Activated T-cell treated with anti-CD3 and anti-CD28 coated beads, Interleukin-2, amount 50 U/mL, for 4 hours (primary cell): ENCODE results near the gene CDK18. TPM values are rescaled to one million over a fixed set of nuclear protein-coding genes. Genes with fewer than 3 reads are reported as not detected.

Experiments
- ATAC-seq, 2 donors: fragments of 200-7000 bp; cut with Tn5 transposase; one replicate each; pipeline ENCODE4 v1.10.0; 2021
- DNase-seq: peaks from one replicate; pipeline ENCODE4 v3.0.0-alpha.2; 2020
- H3K27me3 Mint-ChIP-seq: one replicate; pipeline ENCODE4 v1.8.0; 2021; ENCODE audit warnings: low read depth, mixed read lengths
- H3K36me3 Mint-ChIP-seq: one replicate; pipeline ENCODE4 v1.8.0; 2022; ENCODE audit warnings: mixed read lengths; ENCODE audit not compliant: insufficient read depth
- H3K4me1 Mint-ChIP-seq: one replicate; pipeline ENCODE4 v1.8.0; 2021; ENCODE audit warnings: low read depth, mixed read lengths
- H3K4me3 Mint-ChIP-seq: one replicate; pipeline ENCODE4 v1.8.0; 2021; ENCODE audit warnings: mild to moderate bottlenecking, moderate library complexity, mixed read lengths
- H3K9me3 Mint-ChIP-seq: one replicate; pipeline ENCODE4 v1.8.0; 2021; ENCODE audit warnings: mixed read lengths
- total RNA-seq, 3 donors: library from RNA; stranded (reverse); gene quantifications; one replicate each; pipeline ENCODE4 v1.2.1, GENCODE V29; 2021

The CDK18 gene
- total RNA-seq = 1 to 10 TPM in 1 of 3 donors, under 1 TPM in 2; 0.76 to 1.9 (median 0.95) TPM

DNA sequence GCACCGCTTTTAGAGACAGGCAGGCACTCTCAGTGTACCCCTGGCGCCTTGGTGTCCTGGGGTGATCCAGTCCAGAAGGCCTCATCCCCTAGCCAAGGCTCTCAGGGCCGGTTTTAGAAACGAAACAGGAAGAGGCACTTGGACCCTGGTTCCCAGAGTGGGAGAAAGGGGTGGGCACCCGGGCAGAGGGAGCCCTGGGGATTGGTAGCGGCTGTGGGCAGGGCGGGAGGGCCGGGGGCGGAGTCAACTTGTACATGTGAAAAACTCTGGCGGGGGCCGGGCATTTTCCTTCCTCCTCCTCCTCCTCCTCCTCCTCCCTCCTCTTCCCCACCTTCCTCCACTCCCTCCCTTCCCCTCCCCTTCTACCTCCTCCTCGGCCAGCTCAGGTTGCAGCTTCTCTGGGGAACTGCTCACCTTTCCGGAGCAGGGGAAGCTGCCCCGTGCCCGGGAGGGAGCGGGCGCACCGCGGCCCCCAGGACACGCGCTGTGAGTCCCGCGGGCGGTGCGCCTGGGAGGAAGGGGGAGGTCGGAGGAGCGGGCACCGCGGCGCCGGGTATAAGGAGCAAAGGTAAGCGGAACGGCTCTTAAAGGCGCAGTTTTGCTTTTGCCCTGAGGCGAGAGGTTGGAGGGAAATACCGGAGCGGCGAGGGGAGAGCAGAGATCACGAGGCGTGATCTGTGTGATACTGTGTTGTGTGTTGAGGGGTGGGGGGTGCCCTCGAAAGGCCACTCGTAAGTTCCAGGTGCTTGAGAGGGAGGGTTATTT is at the start of gene CDK18:
Gene CDK18, plus strand, starts transcription at position 359 of the 765 bp plus-strand sequence. CDS start 18,499 bp downstream, outside the sequence.
- H3K9me3 Mint-ChIP-seq = no peaks in the 10 kb centered on the region
- H3K4me1 Mint-ChIP-seq = peaks cover 15% of the 10 kb centered on the region
- DNase-seq = peak; percentile 36
- ATAC-seq = peak; percentile 70 to 71
- no peaks in the 10 kb centered on the region for H3K36me3 Mint-ChIP-seq
- peak within 1 kb of the TSS; percentile 76 for H3K4me3 Mint-ChIP-seq
- no peaks in the 10 kb centered on the region for H3K27me3 Mint-ChIP-seq

DNA sequence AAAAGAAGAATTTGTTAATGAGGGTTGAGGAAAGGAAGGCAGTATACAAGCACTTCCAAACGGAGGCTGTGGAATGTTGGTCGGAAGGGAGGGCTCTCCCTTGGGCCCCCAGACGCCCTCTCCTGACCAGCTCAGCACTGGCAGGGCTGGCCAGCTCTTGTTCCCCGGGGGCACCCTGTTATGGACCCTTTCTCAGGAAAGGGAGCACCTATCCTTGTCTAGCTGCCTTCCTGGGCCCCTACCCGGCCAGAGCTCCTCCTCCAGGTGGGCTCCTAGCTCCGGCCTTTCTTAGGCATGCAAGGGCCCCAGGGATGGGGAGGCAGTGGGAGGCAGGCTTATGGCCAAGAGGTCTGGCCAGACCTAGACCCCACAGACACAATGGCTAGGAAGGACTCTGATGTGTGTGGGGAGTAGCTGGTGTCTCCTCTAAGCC is 49.5 kb upstream of the CDK18 start:
- Mint-ChIP-seq H3K4me1 (peaks cover 12% of the 10 kb centered on the region), H3K4me3 (no peak overlapping the region), H3K27me3 (peaks cover 79% of the 10 kb centered on the region), H3K9me3 (no peaks in the 10 kb centered on the region), H3K36me3 (no peaks in the 10 kb centered on the region)
- ATAC-seq (no peak), DNase-seq (no peak)

DNA sequence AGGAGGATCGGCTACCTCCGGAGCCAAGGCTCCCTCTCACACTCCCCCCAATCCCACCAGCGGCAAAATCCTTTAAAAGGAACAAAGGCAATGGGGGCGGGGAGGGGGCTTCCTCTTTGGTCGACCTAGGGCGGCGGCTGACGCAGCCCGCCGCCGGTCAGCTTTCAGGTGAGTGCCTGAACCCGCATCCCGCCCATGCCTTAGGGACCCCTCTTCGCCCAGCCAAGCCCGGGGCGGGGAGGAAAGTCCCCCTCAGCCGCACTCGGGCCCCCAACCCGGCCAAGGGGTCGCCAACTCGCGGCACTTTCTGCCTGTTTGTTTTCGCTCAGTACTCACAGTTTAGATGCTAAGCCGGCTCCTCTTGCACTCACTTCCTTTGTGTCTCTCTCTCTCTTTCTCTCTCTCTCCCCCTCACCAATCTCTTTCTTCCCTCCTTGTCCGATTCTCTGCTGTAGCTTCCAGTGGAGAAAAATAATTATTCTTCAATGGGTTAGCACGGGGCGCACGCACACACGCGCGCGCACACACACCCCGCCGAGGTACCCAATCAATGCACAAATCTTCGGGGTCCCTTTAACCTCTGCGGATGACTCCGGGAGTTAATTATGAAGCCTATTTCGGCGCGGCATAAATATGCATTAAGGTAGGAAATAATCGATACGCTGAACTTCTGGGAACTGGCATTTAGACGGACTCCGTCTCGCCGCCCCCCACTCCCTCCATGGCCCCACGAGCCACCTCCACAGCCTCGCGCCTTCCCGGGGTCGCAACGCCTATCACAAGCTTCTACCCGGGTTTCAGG is 48.7 kb upstream of the CDK18 start, which contains the start of gene BLACAT1:
Gene BLACAT1, minus strand, starts transcription at position 465 of the 802 bp plus-strand sequence.
- no peak for DNase-seq
- Mint-ChIP-seq H3K9me3 (no peaks in the 10 kb centered on the region), H3K36me3 (no peaks in the 10 kb centered on the region), H3K4me1 (peaks cover 12% of the 10 kb centered on the region), H3K4me3 (peak within 1 kb of the TSS; percentile 72), H3K27me3 (peaks cover 79% of the 10 kb centered on the region)
- ATAC-seq = peak in 1 of 2 donors; percentile 12

DNA sequence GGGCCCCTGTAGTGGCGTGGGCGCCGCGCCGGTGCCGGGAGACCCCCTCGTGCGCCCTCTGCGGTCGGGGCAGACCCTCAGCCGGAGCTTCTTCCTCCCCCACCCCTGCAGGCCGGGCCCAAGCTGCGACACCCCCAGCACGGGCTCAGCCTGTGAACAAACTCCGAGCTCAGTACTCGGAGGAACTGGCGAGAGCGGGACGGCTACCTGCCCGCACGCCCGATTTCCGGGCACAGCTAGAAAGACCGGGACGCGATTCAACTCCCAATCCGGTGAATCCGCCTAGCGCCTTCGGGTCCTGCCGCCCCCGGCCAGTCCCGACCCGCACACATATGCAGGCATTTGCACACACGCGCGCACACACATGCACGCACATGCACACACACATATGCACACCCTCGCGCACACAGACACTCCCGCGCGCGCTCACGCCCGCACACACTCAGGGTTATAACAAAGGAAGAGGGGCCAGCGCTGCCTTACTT is 48.0 kb upstream of the CDK18 start:
- DNase-seq (no peak), ATAC-seq (peak; percentile 23 to 39)
- no peaks in the 10 kb centered on the region for H3K36me3 Mint-ChIP-seq
- H3K4me1 Mint-ChIP-seq = peaks cover 12% of the 10 kb centered on the region
- H3K27me3 Mint-ChIP-seq = peaks cover 79% of the 10 kb centered on the region
- H3K9me3 Mint-ChIP-seq = no peaks in the 10 kb centered on the region
- H3K4me3 Mint-ChIP-seq = peak overlapping the region; percentile 71

GRCh38 chr1:205456868-205457745 is 47.4 kb upstream of the CDK18 start:
- ATAC-seq = peak; percentile 43 to 49
- no peak for DNase-seq
- peaks cover 12% of the 10 kb centered on the region for H3K4me1 Mint-ChIP-seq
- H3K36me3 Mint-ChIP-seq = no peaks in the 10 kb centered on the region
- peaks cover 76% of the 10 kb centered on the region for H3K27me3 Mint-ChIP-seq
- H3K9me3 Mint-ChIP-seq = no peaks in the 10 kb centered on the region
- H3K4me3 Mint-ChIP-seq = peak overlapping the region; percentile 53

DNA sequence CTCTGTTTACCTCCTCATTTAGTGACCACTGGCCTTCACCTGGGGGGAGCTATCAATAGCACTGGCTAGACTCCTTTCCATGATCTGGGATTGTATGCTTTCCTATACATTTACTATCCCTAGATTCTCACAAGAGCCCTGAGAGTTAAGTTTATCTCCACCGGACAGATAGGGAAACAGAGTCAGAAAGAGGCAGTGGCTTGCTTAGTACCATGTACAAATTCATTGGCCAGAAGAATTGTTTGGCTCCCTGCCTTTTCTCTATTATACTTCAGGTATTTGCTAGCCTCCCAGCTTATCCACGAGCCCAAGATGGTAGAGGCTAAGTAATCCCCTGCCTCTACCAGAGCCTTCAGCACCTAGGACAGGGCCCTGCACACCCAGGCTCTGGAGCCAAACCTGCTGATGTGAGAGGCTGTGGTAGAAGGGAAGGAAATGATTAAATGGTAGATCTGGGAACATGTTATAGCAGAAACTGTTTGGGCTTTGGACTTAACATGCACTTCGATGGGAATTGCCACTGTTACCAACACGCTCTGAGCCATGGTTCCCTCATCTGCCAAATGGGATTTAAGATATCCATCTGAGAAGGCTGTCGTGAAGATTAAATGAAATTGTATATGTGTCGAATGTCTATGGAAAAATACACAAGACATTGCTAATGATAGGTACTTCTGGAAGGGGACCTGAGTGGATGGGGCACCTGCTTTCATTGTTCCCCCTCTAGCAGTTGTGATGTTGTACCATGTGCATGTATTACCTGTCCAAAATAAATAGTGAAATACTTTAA is 45.5 kb upstream of the CDK18 start:
- ATAC-seq (no peak), DNase-seq (no peak)
- H3K4me3 Mint-ChIP-seq = no peak overlapping the region
- no peaks in the 10 kb centered on the region for H3K36me3 Mint-ChIP-seq
- H3K9me3 Mint-ChIP-seq = no peaks in the 10 kb centered on the region
- peaks cover 12% of the 10 kb centered on the region for H3K4me1 Mint-ChIP-seq
- peaks cover 60% of the 10 kb centered on the region for H3K27me3 Mint-ChIP-seq

- H3K9me3 Mint-ChIP-seq = no peaks in the 10 kb centered on the region
- peaks cover 15% of the 10 kb centered on the region for H3K27me3 Mint-ChIP-seq
- no peaks in the 10 kb centered on the region for H3K4me1 Mint-ChIP-seq
- no peak overlapping the region for H3K4me3 Mint-ChIP-seq
- no peak for ATAC-seq
- DNase-seq = no peak
- no peaks in the 10 kb centered on the region for H3K36me3 Mint-ChIP-seq
These were observed 39.1 kb upstream of the CDK18 start for GRCh38 chr1:205465392-205465791.

GRCh38 chr1:205466595-205467220 is 37.8 kb upstream of the CDK18 start:
- no peaks in the 10 kb centered on the region for H3K36me3 Mint-ChIP-seq
- H3K4me1 Mint-ChIP-seq = no peaks in the 10 kb centered on the region
- no peak for DNase-seq
- peaks cover 13% of the 10 kb centered on the region for H3K27me3 Mint-ChIP-seq
- H3K4me3 Mint-ChIP-seq = no peak overlapping the region
- ATAC-seq = no peak
- H3K9me3 Mint-ChIP-seq = no peaks in the 10 kb centered on the region

- H3K27me3 Mint-ChIP-seq = peaks cover 42% of the 10 kb centered on the region
- DNase-seq = no peak
- no peak for ATAC-seq
- peaks cover 7% of the 10 kb centered on the region for H3K9me3 Mint-ChIP-seq
- no peaks in the 10 kb centered on the region for H3K4me1 Mint-ChIP-seq
- H3K36me3 Mint-ChIP-seq = no peaks in the 10 kb centered on the region
- H3K4me3 Mint-ChIP-seq = no peak overlapping the region
These were observed 34.3 kb upstream of the CDK18 start for GRCh38 chr1:205470131-205470530.

DNA sequence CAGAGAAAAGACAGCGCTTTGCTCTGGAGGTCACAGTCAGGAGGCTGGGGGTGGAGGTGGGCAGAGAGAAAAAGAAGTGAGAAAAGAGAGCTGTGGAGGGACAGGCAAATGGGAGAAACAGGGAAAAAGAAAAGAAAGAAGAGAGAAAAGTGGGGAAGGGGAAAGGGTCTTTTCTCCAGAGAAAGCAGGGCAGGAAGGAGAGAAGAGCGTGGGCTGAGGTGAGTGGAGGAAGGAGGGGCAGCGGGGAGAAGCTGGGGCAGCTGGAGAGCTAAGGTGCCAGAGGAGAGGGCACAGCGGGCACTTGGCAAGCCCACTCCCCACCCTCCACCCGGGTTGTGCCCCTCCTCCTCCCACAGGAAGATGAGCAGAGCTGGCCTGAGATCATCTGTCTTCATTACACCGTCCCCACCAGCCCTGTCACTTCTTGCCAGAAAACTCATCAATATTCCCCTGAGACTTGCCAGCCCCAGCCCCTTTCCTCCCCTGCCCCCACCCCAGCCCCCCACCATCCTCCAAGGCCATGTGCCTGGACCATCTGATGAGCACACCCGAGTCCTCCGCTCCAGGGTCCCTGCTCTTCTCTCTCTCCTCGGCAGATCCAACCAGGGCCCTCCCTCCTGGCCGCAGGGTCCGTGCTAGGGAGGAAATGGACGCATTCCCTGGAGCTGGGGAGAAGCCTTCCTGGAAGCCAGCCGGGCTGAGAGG is 31.6 kb upstream of the CDK18 start:
- Mint-ChIP-seq H3K27me3 (peaks cover 45% of the 10 kb centered on the region), H3K36me3 (no peaks in the 10 kb centered on the region), H3K9me3 (peaks cover 11% of the 10 kb centered on the region), H3K4me1 (no peaks in the 10 kb centered on the region), H3K4me3 (no peak overlapping the region)
- no peak for DNase-seq
- ATAC-seq = no peak

GRCh38 chr1:205473475-205473874 is 31.0 kb upstream of the CDK18 start:
- no peak for DNase-seq
- Mint-ChIP-seq H3K9me3 (peaks cover 11% of the 10 kb centered on the region), H3K27me3 (peaks cover 45% of the 10 kb centered on the region), H3K4me1 (no peaks in the 10 kb centered on the region), H3K36me3 (no peaks in the 10 kb centered on the region), H3K4me3 (no peak overlapping the region)
- ATAC-seq = no peak

DNA sequence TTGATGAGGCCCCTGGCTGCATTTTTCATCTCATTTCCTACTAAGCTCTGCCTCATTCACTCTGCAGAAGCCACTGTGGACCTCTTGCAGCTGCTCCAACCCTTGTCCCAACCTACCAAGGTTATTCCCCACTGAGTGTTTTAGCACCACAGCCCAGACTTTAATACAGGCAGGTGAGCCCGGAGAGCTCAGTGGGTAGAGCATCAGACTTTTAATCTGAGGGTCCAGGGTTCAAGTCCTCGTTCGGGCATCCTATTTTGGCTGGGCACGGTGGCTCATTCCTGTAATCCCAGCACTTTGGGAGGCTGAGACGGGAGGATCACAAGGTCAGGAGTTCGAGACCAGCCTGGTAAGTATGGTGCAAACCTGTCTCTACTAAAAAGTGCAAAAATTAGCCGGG is 30.5 kb upstream of the CDK18 start:
- H3K4me3 Mint-ChIP-seq = no peak overlapping the region
- no peak for DNase-seq
- H3K4me1 Mint-ChIP-seq = no peaks in the 10 kb centered on the region
- H3K9me3 Mint-ChIP-seq = peaks cover 11% of the 10 kb centered on the region
- no peak for ATAC-seq
- no peaks in the 10 kb centered on the region for H3K36me3 Mint-ChIP-seq
- peaks cover 45% of the 10 kb centered on the region for H3K27me3 Mint-ChIP-seq
